GM18909 (cell line): ENCODE results near the gene NACAD.

Experiments used
- ATAC-seq: cut with Tn5 transposase; IDR thresholded peaks from one replicate; pipeline ENCODE4 v1.9.1; 2021; ENCODE audit warnings: mild to moderate bottlenecking; ENCODE audit not compliant: unreplicated experiment, poor library complexity

Gene NACAD

GRCh38 chr7:45032421-45032820 is 56.3 kb downstream of the NACAD start:
- no peak for ATAC-seq

DNA sequence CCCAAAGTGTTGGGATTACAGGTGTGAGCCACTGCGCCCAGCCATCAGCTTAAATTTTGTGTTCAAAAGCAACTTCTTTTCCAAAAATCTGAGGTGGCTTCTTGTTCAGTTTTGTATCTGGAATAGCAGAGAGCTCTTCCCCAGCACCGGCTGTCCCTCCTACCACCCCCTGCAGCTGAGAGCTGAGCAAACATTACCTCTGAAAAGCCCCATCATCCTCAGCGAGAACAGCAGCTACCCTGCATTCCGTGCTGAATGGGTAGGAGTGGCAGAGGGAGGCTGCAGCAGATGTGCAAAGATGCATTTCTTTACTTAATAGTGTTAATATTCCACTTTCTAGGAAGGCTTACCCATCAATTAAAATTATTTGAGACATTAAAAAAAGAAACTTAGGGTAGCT is 56.9 kb downstream of the NACAD start:
- ATAC-seq = no peak
